ENCODE data around the gene CPNE9. TPM values are rescaled to one million over a fixed set of nuclear protein-coding genes. Genes with fewer than 3 reads are reported as not detected.

CPNE9 gene
- total RNA-seq, 1 experiment from 2014 or later: 3.5 TPM

GRCh38 chr3:9745521-9745920 lies 41.9 kb downstream of the CPNE9 start:
- H3K27ac ChIP-seq (ENCODE audit: insufficient read length, low read depth, low read length): no peak overlapping the region
- H3K56ac ChIP-seq (ENCODE audit: insufficient read length, low read depth, low read length): no peak overlapping the region
- H3K23ac ChIP-seq (ENCODE audit: insufficient read length, low read depth, low read length): no peak overlapping the region
- no peaks in the 10 kb centered on the region for H3K27me3 ChIP-seq (ENCODE audit: insufficient read depth, low read length)
- H2BK15ac ChIP-seq (ENCODE audit: low read depth, low read length): no peak overlapping the region
- no peak overlapping the region for H2BK5ac ChIP-seq (ENCODE audit: insufficient read length, low read length)
- no peak overlapping the region for H3K18ac ChIP-seq (ENCODE audit: insufficient read length, low read depth, low read length)
- no peak overlapping the region for H3T11ph ChIP-seq (ENCODE audit: low read length)
- Mint-ChIP-seq H3K9me3 (no peaks in the 10 kb centered on the region), H3K36me3 (ENCODE audit: insufficient read depth in 1 of 3, low read depth in 3 of 3) (peaks cover 54 to 93% (median 79%) of the 10 kb centered on the region in 3 experiments; a peak in 6 of 7 replicates), H3K4me3 (no peak overlapping the region), H3K27ac (no peak overlapping the region), H3K4me1 (peaks cover 10% of the 10 kb centered on the region in 2 experiments), H3K27me3 (ENCODE audit: low read depth) (no peaks in the 10 kb centered on the region; the same call in 1 of the 2 replicates)
- no peaks in the 10 kb centered on the region for H3K23me2 ChIP-seq (ENCODE audit: insufficient read length, low read depth, low read length, poor library complexity, severe bottlenecking)
- no peak overlapping the region for H2BK12ac ChIP-seq (ENCODE audit: insufficient read length, low read depth, low read length)
- H3K4me2 ChIP-seq (ENCODE audit: insufficient read depth, insufficient read length, low read length): no peak overlapping the region
- no peaks in the 10 kb centered on the region for H4K20me1 ChIP-seq (ENCODE audit: control insufficient read depth, insufficient read depth, insufficient read length)
- H4K8ac ChIP-seq (replicated peaks; ENCODE audit: insufficient read length, low read depth, low read length): no peak overlapping the region
- no peaks in the 10 kb centered on the region for H3K79me1 ChIP-seq (ENCODE audit: insufficient read depth, low read depth, low read length, poor library complexity, severe bottlenecking)
- H2BK20ac ChIP-seq (ENCODE audit: low read depth, low read length, poor library complexity, severe bottlenecking): no peak overlapping the region
- H3K4ac ChIP-seq (ENCODE audit: low read depth, low read length): no peak overlapping the region
- H3K14ac ChIP-seq (ENCODE audit: insufficient read depth, low read length): no peak overlapping the region
- DNase-seq: no peak
- no peak overlapping the region for H4K5ac ChIP-seq (ENCODE audit: insufficient read length, low read depth, low read length)
- TF ChIP-seq CTCF (conservative IDR thresholded peaks at IDR 0.05): no peak
- H3K79me2 ChIP-seq (ENCODE audit: insufficient read depth, low read length): no peaks in the 10 kb centered on the region
- no peak overlapping the region for H2BK120ac ChIP-seq (ENCODE audit: low read depth, low read length, poor library complexity, severe bottlenecking)
- no peak overlapping the region for H2AFZ ChIP-seq (ENCODE audit: low read length)
- H3K9ac ChIP-seq (ENCODE audit: extremely low read depth, insufficient read length, low read length): no peak overlapping the region
- H3K4me1 ChIP-seq (ENCODE audit: insufficient read depth, low read length): no peaks in the 10 kb centered on the region
- no peak overlapping the region for H2AK5ac ChIP-seq (ENCODE audit: insufficient read length, low read length)
- H3K9me3 ChIP-seq (ENCODE audit: control insufficient read depth, low read depth, low read length): no peaks in the 10 kb centered on the region
- no peak overlapping the region for H4K91ac ChIP-seq (ENCODE audit: insufficient read length, low read depth, low read length)
- no CpG with 5 or more reads among the region's 12 CpGs for WGBS (ENCODE audit: extremely low coverage, insufficient read length, low lambda C conversion rate)

Measured in H9 (cell line).